Left ventricle myocardium inferior (tissue), 1 donor: ENCODE data around the gene PCDHGC5. TPM values are rescaled to one million over a fixed set of nuclear protein-coding genes. Genes with fewer than 3 reads are reported as not detected.

Experiments used
- DNase-seq: peaks from one replicate; pipeline ENCODE4 v3.0.0-alpha.2; 2020
- H3K27ac ChIP-seq: fragments of 200-600 bp; replicated peaks from 2 replicates; pipeline ENCODE4 v1.8.0; 2021
- H3K27me3 ChIP-seq: fragments of 200-600 bp; 2 replicates; pipeline ENCODE4 v1.8.0; 2021; ENCODE audit warnings: low read depth
- H3K36me3 ChIP-seq: fragments of 200-600 bp; 2 replicates; pipeline ENCODE4 v1.8.0; 2021
- H3K4me1 ChIP-seq: fragments of 200-600 bp; 2 replicates; pipeline ENCODE4 v1.8.0; 2021
- H3K4me3 ChIP-seq: fragments of 200-600 bp; 2 replicates; pipeline ENCODE4 v1.8.0; 2021; ENCODE audit warnings: mild to moderate bottlenecking, moderate library complexity
- H3K9me3 ChIP-seq: fragments of 200-600 bp; replicated peaks from 2 replicates; pipeline ENCODE4 v1.8.0; 2021
- CTCF ChIP-seq: fragments of 200-600 bp; IDR thresholded peaks from 2 replicates; pipeline ENCODE4 v1.8.0; 2021; ENCODE audit warnings: antibody characterized with exemption, mild to moderate bottlenecking, borderline replicate concordance
- intact Hi-C: fragments of 100-400 bp; cut with micrococcal nuclease; formaldehyde crosslinking; loops from one replicate; pipeline ENCODE4 v1.11.0; 2022
- total RNA-seq: library from RNA; stranded (reverse); fragmentation: NEBNext Ultra II Directional; extraction: Animal tissue kit (Norgen Biotek cat#: 25700); gene quantifications from one replicate; pipeline ENCODE4 v1.2.1, GENCODE V29; 2021
- donor health status: DM: no; HTN: yes; CAD: no; lungs with severe emphysema.

PCDHGC5 gene
- total RNA-seq, 1 donor from 2014 or later = 2.9 TPM

GRCh38 chr5:141518618-141519015 lies 29.7 kb downstream of the PCDHGC5 start:
- peaks cover 21% of the 10 kb centered on the region for H3K36me3 ChIP-seq
- peaks cover 94% of the 10 kb centered on the region for H3K4me1 ChIP-seq
- intact Hi-C loops = no loop called here
- no peak overlapping the region for H3K4me3 ChIP-seq
- H3K27me3 ChIP-seq = no peaks in the 10 kb centered on the region
- no peaks in the 10 kb centered on the region for H3K9me3 ChIP-seq
- TF ChIP-seq CTCF = no peak
- DNase-seq = no peak
- H3K27ac ChIP-seq = peak overlapping the region; percentile 90

- Histone ChIP-seq H3K4me1 (peaks cover 92% of the 10 kb centered on the region), H3K27me3 (no peaks in the 10 kb centered on the region), H3K4me3 (no peak overlapping the region), H3K27ac (peak overlapping the region; percentile 81), H3K36me3 (peaks cover 27% of the 10 kb centered on the region), H3K9me3 (no peaks in the 10 kb centered on the region)
- DNase-seq = no peak
- no peak for TF ChIP-seq CTCF
- intact Hi-C loops = loop anchor here (10.0 kb wide), 1 partner anchor 85 kb away; the partner anchor contains the start of gene PCDHGA12
Observed at GRCh38 chr5:141519605-141520565, 31.0 kb downstream of the PCDHGC5 start.

GRCh38 chr5:141521244-141521781 lies 32.4 kb downstream of the PCDHGC5 start:
- DNase-seq = no peak
- TF ChIP-seq CTCF = no peak
- Histone ChIP-seq H3K27me3 (no peaks in the 10 kb centered on the region), H3K4me1 (peaks cover 85% of the 10 kb centered on the region), H3K9me3 (no peaks in the 10 kb centered on the region), H3K4me3 (no peak overlapping the region), H3K27ac (peak overlapping the region; percentile 81), H3K36me3 (peaks cover 33% of the 10 kb centered on the region)
- intact Hi-C loops = loop anchor here (10.0 kb wide), 1 partner anchor 87 kb away; the partner anchor contains the start of gene PCDHGA12

GRCh38 chr5:141522301-141522700 lies 33.4 kb downstream of the PCDHGC5 start:
- no peaks in the 10 kb centered on the region for H3K27me3 ChIP-seq
- no peak for TF ChIP-seq CTCF
- no peak overlapping the region for H3K4me3 ChIP-seq
- H3K27ac ChIP-seq = peak overlapping the region; percentile 81
- H3K36me3 ChIP-seq = peaks cover 32% of the 10 kb centered on the region
- H3K4me1 ChIP-seq = peaks cover 79% of the 10 kb centered on the region
- H3K9me3 ChIP-seq = no peaks in the 10 kb centered on the region
- DNase-seq = no peak
- intact Hi-C loops = loop anchor here (10.0 kb wide), 1 partner anchor 88 kb away; the partner anchor contains the start of gene PCDHGA12

GRCh38 chr5:141523991-141524390 lies 35.1 kb downstream of the PCDHGC5 start:
- no peak for DNase-seq
- Histone ChIP-seq H3K9me3 (no peaks in the 10 kb centered on the region), H3K4me3 (no peak overlapping the region), H3K27me3 (no peaks in the 10 kb centered on the region), H3K27ac (peak overlapping the region; percentile 79), H3K4me1 (peaks cover 84% of the 10 kb centered on the region), H3K36me3 (peaks cover 32% of the 10 kb centered on the region)
- intact Hi-C loops = loop anchor here (10.0 kb wide), 1 partner anchor 89 kb away; the partner anchor contains the start of gene PCDHGA12
- no peak for TF ChIP-seq CTCF
